Nephron progenitor cell (in vitro differentiated cells): ENCODE data around the gene SHC3.

ENCODE experiments used
- DNase-seq: peaks from one replicate; pipeline ENCODE4 v3.0.0; 2021
- H3K27ac Mint-ChIP-seq: 2 replicates; pipeline ENCODE4 v1.8.0; 2021; ENCODE audit warnings: mild to moderate bottlenecking, moderate library complexity, mixed read lengths
- H3K27me3 Mint-ChIP-seq: 2 replicates; pipeline ENCODE4 v1.8.0; 2021; ENCODE audit warnings: mild to moderate bottlenecking, low read depth, mixed read lengths; ENCODE audit not compliant: poor library complexity
- H3K36me3 Mint-ChIP-seq: 2 replicates; pipeline ENCODE4 v1.8.0; 2021; ENCODE audit warnings: low read depth, mixed read lengths
- H3K4me1 Mint-ChIP-seq: 2 replicates; pipeline ENCODE4 v1.8.0; 2021; ENCODE audit warnings: mixed read lengths
- H3K4me3 Mint-ChIP-seq: 2 replicates; pipeline ENCODE4 v1.8.0; 2021; ENCODE audit warnings: mild to moderate bottlenecking, moderate library complexity, mixed read lengths
- H3K9me3 Mint-ChIP-seq: 2 replicates; pipeline ENCODE4 v1.8.0; 2021; ENCODE audit warnings: mild to moderate bottlenecking, moderate library complexity, mixed read lengths
- TF ChIP-seq, protein P1 (sequence below): fragments of 200-600 bp; sonication (generic); IDR thresholded peaks from 2 replicates; pipeline ENCODE4 v1.5.0; 2021; ENCODE audit warnings: antibody characterized with exemption

The SHC3 gene

DNA sequence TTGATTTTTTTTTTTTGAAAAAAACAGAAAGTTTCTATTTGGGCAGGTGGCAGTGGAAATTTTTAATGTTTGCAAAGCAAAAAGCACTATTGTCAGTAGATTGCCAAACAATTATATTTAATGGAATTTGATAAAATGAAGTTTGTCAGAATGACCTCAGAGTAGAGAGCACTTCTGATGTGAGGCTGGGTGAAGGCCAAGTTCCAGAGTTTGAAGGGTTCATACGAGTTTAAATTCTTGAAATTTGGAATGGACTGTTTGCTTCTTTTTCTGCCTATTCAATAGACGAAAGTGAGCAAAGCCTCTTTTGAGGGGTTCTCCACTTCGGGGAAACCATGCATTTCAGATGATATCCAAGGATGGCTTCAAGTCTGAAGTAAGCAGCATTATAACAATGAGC, 7.4 kb downstream of the SHC3 start:
- H3K4me3 Mint-ChIP-seq = no peak overlapping the region
- DNase-seq = no peak

GRCh38 chr9:89168901-89169813, 9.5 kb downstream of the SHC3 start:
- Mint-ChIP-seq H3K4me1 (peaks cover 5% of the 10 kb centered on the region), H3K27ac (no peak overlapping the region), H3K27me3 (peaks cover 22% of the 10 kb centered on the region), H3K36me3 (no peaks in the 10 kb centered on the region), H3K4me3 (no peak overlapping the region), H3K9me3 (no peaks in the 10 kb centered on the region)
- DNase-seq = no peak
- TF ChIP-seq, protein P1, sequence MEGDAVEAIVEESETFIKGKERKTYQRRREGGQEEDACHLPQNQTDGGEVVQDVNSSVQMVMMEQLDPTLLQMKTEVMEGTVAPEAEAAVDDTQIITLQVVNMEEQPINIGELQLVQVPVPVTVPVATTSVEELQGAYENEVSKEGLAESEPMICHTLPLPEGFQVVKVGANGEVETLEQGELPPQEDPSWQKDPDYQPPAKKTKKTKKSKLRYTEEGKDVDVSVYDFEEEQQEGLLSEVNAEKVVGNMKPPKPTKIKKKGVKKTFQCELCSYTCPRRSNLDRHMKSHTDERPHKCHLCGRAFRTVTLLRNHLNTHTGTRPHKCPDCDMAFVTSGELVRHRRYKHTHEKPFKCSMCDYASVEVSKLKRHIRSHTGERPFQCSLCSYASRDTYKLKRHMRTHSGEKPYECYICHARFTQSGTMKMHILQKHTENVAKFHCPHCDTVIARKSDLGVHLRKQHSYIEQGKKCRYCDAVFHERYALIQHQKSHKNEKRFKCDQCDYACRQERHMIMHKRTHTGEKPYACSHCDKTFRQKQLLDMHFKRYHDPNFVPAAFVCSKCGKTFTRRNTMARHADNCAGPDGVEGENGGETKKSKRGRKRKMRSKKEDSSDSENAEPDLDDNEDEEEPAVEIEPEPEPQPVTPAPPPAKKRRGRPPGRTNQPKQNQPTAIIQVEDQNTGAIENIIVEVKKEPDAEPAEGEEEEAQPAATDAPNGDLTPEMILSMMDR = no peak

More for the DNA sequence above, 7.4 kb downstream of the SHC3 start:
- no peaks in the 10 kb centered on the region for H3K36me3 Mint-ChIP-seq
- no peaks in the 10 kb centered on the region for H3K9me3 Mint-ChIP-seq
- peaks cover 5% of the 10 kb centered on the region for H3K4me1 Mint-ChIP-seq
- peaks cover 42% of the 10 kb centered on the region for H3K27me3 Mint-ChIP-seq
- TF ChIP-seq, protein P1 = no peak
- H3K27ac Mint-ChIP-seq = no peak overlapping the region

- H3K27ac Mint-ChIP-seq = no peak overlapping the region
- H3K4me3 Mint-ChIP-seq = no peak overlapping the region
These were observed 10.8 kb downstream of the SHC3 start for GRCh38 chr9:89167788-89168187.

DNA sequence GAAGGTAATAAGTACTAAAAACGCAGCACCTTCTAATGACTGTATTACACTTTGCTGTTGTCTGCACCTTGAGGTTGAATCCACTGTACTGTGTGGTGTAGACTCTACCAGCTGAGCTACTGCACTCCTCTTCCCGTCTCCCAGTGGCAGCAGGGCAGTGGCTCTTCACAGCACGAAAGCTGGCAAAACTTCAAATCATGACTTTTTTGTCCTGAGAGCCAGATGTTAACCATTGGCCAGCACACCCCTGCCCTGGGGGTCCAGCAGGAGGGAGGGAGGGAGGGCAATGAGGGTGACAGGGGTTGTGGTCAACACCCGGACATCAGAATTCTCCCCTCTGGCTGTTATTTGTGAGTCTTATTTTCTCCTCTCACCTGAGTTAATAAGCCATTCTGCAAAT, 11.8 kb downstream of the SHC3 start:
- Mint-ChIP-seq H3K27ac (no peak overlapping the region), H3K4me1 (no peaks in the 10 kb centered on the region), H3K27me3 (peaks cover 8% of the 10 kb centered on the region), H3K36me3 (no peaks in the 10 kb centered on the region), H3K9me3 (no peaks in the 10 kb centered on the region), H3K4me3 (no peak overlapping the region)
- TF ChIP-seq, protein P1 = no peak
- no peak for DNase-seq

More at GRCh38 chr9:89167788-89168187, 10.8 kb downstream of the SHC3 start:
- Mint-ChIP-seq H3K36me3 (no peaks in the 10 kb centered on the region), H3K27me3 (peaks cover 14% of the 10 kb centered on the region), H3K4me1 (peaks cover 5% of the 10 kb centered on the region), H3K9me3 (no peaks in the 10 kb centered on the region)
- TF ChIP-seq, protein P1 = no peak
- no peak for DNase-seq

DNA sequence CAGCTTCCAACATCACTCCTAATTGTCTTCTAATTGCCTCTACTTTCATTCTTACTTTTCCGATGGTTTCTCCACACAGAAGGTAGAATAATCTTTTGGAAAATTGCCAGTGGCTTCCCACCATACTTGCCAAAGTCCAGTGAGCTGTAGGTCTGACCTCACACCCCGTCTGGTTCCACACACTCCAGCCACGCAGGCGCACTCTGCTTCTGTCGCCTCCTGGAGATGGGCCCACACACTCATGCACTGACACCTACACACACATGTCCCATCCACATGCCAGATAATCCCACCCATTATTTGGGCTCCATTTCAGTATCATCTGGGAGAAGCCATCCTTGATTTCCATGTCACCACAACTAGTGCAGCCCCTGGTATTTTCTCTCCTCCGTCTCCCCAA, 12.7 kb downstream of the SHC3 start:
- no peaks in the 10 kb centered on the region for H3K9me3 Mint-ChIP-seq
- H3K27me3 Mint-ChIP-seq = peaks cover 4% of the 10 kb centered on the region
- H3K36me3 Mint-ChIP-seq = no peaks in the 10 kb centered on the region
- H3K27ac Mint-ChIP-seq = no peak overlapping the region
- no peak overlapping the region for H3K4me3 Mint-ChIP-seq
- TF ChIP-seq, protein P1 = no peak
- no peak for DNase-seq
- H3K4me1 Mint-ChIP-seq = no peaks in the 10 kb centered on the region

DNA sequence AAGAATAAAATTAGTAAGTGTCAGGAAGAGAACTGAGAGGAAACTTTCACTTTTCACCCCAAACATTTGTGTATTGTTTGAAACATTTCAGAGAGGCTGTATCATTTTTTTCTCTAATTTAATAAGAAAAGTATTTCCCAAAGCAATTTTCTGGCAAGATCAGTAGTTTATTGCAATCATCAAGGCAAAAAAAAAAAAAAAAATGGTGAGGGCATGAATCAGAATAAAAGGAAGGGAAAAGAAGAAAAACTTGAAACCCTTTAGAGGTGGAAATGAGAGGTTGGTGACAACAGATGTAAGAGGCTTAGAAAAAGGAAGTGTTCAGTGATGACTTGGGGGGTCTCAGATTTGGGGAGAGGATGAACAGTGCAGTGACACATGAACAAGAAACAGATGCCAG, 13.3 kb downstream of the SHC3 start:
- H3K27me3 Mint-ChIP-seq = peaks cover 4% of the 10 kb centered on the region
- H3K9me3 Mint-ChIP-seq = no peaks in the 10 kb centered on the region
- no peaks in the 10 kb centered on the region for H3K4me1 Mint-ChIP-seq
- no peaks in the 10 kb centered on the region for H3K36me3 Mint-ChIP-seq
- no peak overlapping the region for H3K4me3 Mint-ChIP-seq
- no peak for DNase-seq
- TF ChIP-seq, protein P1 = no peak
- H3K27ac Mint-ChIP-seq = no peak overlapping the region
